Tibial artery (tissue), 4 donors: ENCODE results near the gene MAPK1.
A peak's percentile ranks its signal among the peaks of the same experiment; 100 is the strongest.
"Not testable (repeated sequence)": the region's sequence is repeated elsewhere in the genome, so short reads cannot be mapped to it uniquely, and the experiment has no call there.

Experiments
- DNase-seq, 2 donors: peaks; one replicate each; pipeline ENCODE4 v3.0.0-alpha.2; 2019
- H3K27ac ChIP-seq, 2 donors: fragments of 200-600 bp; sonication (generic) in 1 of 2; 1 replicate in 1 of 2; 2 replicates in 1 of 2; pipeline ENCODE4 v1.5.1; 2018 to 2019; ENCODE audit warnings: mild to moderate bottlenecking in 1 of 2
- H3K27me3 ChIP-seq, 2 donors: fragments of 200-600 bp; sonication (generic) in 1 of 2; one replicate each; pipeline versions ENCODE4 v1.5.1 to v1.6.0; 2016 to 2019
- H3K36me3 ChIP-seq, 3 donors: fragments of 200-600 bp; sonication (generic) in 2 of 3; one replicate each; pipeline ENCODE4 v1.5.1; 2016 to 2019; ENCODE audit warnings: mild to moderate bottlenecking in 2 of 3
- H3K4me1 ChIP-seq, 4 donors: fragments of 200-600 bp; sonication (generic) in 2 of 4; 1 replicate in 3 of 4; 2 replicates in 1 of 4; pipeline ENCODE4 v1.5.1; 2016 to 2019
- H3K4me3 ChIP-seq, 2 donors: fragments of 200-600 bp; sonication (generic) in 1 of 2; 1 replicate in 1 of 2; 2 replicates in 1 of 2; pipeline ENCODE4 v1.5.1; 2018 to 2019; ENCODE audit warnings: mild to moderate bottlenecking in 2 of 2
- H3K9me3 ChIP-seq, 3 donors: fragments of 200-600 bp; sonication (generic) in 1 of 3; one replicate each; pipeline ENCODE4 v1.5.1; 2016 to 2019
- intact Hi-C: fragments of 100-400 bp; cut with DNase I; formaldehyde crosslinking; loops from one replicate; pipeline ENCODE4 v1.15.0; 2023; ENCODE audit warnings: low total_unique reads
- TF ChIP-seq, protein P1 (sequence below), 2 experiments: fragments of 200-600 bp in 1 of 2; fragments of 450-650 bp in 1 of 2; IDR thresholded peaks; one replicate each; pipeline ENCODE4 v1.5.1; 2017 to 2019; ENCODE audit warnings: antibody characterized with exemption in 2 of 2, mild to moderate bottlenecking in 1 of 2, moderate library complexity in 1 of 2

Gene MAPK1

DNA sequence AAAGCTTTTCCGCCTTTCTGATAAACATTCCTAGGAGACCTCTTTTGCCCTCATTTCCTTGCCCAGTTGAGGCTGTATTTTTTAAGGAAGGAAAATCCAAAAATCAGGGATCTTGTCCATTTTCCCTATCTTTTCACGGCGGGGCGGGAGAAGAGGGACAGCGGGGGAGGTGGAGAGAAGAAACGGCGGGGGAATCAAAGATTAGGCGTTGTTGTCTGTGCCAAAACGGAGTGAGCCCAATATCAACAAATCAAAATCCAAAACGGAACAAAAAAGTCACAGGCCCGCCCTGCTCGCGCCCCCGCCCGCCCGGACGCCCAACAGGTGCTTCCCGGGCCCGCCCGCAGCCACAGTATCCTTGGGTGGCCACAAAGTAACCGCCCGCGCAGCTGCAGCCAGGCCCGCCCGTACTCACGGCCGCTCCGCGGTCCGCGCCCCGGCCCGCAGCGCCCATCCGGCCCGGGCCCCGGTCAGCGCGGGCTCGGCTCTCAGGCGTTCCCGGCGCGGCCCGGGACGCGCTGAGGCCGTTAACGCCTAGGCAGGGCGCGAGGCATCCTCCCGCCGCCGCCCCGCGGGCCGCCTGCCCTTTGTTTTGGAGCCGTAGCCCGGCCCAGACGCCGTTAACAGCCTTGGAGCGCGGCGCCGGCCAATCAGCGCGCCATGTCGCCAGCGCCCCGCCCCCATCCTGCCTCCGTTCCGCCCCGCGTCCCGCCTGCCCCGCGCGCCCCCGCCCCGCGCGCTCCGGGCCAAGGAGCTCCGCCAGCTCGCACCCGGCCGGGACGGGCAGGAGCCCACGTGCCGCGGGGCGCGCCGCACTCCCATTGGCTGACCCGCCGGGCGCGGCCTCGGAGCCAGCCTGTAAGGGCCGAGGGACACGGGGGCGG, 132.0 kb downstream of the MAPK1 start, which contains the start of gene YPEL1:
YPEL1 (minus strand) TSS at position 595 of the 884 bp plus-strand sequence. CDS start 25,050 bp downstream, outside the sequence.
- Histone ChIP-seq H3K27ac (peak within 1 kb of the TSS; percentile 72 to 78), H3K4me3 (peak within 1 kb of the TSS; percentile 64 to 78), H3K9me3 (no peaks in the 10 kb centered on the region), H3K27me3 (no peaks in the 10 kb centered on the region), H3K4me1 (peaks cover 0 to 16% (median 13%) of the 10 kb centered on the region in 4 donors), H3K36me3 (no peaks in the 10 kb centered on the region)
- intact Hi-C loops = loop anchor here (5.0 kb wide), 1 partner anchor 132 kb away; the partner anchor contains the start of gene MAPK1
- TF ChIP-seq, protein P1, sequence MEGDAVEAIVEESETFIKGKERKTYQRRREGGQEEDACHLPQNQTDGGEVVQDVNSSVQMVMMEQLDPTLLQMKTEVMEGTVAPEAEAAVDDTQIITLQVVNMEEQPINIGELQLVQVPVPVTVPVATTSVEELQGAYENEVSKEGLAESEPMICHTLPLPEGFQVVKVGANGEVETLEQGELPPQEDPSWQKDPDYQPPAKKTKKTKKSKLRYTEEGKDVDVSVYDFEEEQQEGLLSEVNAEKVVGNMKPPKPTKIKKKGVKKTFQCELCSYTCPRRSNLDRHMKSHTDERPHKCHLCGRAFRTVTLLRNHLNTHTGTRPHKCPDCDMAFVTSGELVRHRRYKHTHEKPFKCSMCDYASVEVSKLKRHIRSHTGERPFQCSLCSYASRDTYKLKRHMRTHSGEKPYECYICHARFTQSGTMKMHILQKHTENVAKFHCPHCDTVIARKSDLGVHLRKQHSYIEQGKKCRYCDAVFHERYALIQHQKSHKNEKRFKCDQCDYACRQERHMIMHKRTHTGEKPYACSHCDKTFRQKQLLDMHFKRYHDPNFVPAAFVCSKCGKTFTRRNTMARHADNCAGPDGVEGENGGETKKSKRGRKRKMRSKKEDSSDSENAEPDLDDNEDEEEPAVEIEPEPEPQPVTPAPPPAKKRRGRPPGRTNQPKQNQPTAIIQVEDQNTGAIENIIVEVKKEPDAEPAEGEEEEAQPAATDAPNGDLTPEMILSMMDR (IDR thresholded peaks at IDR 0.05) = no peak
- DNase-seq = peak; percentile 95 to 98

DNA sequence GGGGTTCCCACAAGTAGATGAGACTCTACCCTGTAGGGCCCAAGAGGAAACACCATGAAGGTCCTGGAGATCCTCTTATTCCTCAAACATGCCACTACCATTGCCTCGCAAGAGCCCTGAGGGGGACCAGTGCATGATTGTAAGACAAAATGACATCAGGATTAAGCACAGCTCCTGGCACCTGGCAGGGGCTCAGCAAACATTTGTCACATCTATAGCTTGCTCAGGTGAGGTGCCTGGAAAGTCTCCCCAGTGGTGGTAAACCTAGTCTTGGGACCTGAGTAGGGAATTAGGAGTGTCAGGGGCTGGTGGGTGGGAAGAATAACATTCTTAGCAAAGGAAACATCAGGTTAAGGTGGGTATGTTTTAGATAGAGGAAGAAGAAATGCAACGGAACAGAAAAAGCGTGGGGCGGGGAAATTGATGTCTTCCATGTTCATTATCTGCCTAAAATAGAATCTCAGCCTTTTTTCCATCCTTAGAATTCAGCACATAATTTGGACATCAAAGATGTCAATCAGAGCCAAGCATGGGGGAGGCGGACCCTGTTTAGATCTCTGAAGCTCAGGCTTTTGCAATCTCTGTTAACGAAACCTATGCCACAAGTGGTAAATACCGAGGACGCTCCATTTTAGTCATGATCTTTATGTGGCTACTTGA, 132.8 kb downstream of the MAPK1 start:
- Histone ChIP-seq H3K36me3 (no peaks in the 10 kb centered on the region), H3K27me3 (no peaks in the 10 kb centered on the region), H3K27ac (peak overlapping the region; percentile 72 to 78), H3K9me3 (no peaks in the 10 kb centered on the region), H3K4me1 (peaks cover 0 to 16% (median 13%) of the 10 kb centered on the region in 4 donors), H3K4me3 (peak overlapping the region; percentile 64 to 78)
- DNase-seq = no peak
- intact Hi-C loops = loop anchor here (5.0 kb wide), 1 partner anchor 133 kb away; the partner anchor contains the start of gene MAPK1
- TF ChIP-seq, protein P1 (IDR thresholded peaks at IDR 0.05) = no peak

DNA sequence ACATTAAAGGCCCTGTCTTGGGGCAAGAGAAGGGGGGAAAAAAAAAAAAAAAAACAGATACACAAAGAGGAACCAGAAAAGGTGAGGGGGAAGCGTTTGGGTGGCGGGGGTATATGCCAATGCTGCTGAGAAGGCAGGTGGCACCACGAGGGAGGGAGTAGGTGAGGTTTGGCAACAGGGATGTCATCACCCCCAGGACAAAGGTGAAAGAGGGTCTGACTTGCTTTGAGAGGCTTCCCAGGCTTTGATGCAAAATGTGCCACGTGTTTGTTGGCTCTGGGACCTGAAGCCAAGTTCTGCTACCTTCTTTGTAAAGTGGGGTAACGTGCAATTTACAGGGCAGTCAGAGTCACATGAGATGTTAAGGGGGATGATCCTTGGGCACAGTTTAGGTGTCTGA, 135.9 kb downstream of the MAPK1 start:
- peaks cover 0 to 15% (median 12%) of the 10 kb centered on the region in 4 donors for H3K4me1 ChIP-seq
- no peak overlapping the region for H3K27ac ChIP-seq
- no peaks in the 10 kb centered on the region for H3K27me3 ChIP-seq
- DNase-seq = no peak
- intact Hi-C loops = no loop called here
- no peak overlapping the region for H3K4me3 ChIP-seq
- no peaks in the 10 kb centered on the region for H3K36me3 ChIP-seq
- TF ChIP-seq, protein P1 (IDR thresholded peaks at IDR 0.05) = no peak
- H3K9me3 ChIP-seq = no peaks in the 10 kb centered on the region

DNA sequence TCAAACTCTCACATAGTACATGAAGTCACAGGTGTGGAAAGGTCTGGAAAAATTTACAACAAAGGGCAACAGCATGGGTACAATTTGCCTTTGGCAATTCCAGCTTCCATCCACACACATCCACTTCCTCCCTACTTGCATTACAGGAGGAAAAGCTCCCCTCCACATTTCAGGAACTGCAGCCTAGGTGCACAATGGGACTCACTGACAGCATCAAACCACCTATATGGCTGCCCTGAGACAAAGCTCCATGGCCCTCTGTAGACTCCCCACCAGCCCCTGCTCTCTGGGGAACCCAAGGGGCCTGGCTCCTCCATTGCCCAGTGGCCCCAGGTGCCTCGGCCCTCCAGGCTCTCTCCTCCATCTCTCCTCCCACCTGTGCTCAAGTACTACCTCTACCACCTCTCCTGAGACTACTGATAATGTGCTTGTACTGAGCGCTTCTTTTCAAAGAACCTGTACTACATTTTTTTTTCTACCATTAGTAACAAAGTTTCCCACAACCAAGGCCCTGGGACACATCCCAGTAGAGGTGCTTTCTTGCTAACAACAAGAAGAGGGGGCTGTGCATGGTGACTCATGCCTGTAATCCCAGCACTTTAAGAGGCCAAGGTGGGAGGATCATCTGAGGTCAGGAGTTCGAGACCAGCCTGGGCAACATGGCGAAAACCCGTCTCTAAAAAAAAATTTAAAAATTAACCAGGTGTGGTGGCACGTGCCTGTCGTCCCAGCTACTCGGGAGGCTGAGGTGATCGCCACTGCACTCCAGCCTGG, 136.7 kb downstream of the MAPK1 start:
- intact Hi-C loops = no loop called here
- H3K27ac ChIP-seq = no peak overlapping the region
- H3K4me3 ChIP-seq = no peak overlapping the region
- H3K9me3 ChIP-seq = no peaks in the 10 kb centered on the region
- peaks cover 0 to 10% (median 8%) of the 10 kb centered on the region in 4 donors for H3K4me1 ChIP-seq
- H3K27me3 ChIP-seq = no peaks in the 10 kb centered on the region
- TF ChIP-seq, protein P1 (IDR thresholded peaks at IDR 0.05) = no peak
- DNase-seq = no peak
- no peaks in the 10 kb centered on the region for H3K36me3 ChIP-seq

DNA sequence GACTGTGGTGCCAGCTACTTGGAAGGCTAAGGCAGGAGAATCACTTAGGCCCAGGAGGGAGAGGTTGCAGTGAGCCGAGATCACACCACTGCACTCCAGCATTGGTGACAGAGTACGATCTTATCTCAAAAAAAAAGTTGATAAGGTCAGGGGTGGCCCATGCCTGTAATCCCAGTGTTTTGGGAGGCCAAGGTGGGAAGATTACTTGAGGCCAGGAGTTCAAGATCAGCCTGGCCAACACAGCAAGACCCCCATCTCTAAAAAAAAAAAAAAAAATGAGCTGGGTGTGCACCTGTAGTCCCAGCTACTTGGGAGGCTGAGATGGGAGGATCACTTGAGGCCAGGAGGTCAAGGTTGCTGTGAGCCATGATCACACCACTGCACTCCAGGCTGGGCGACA, 138.3 kb downstream of the MAPK1 start:
- H3K27me3 ChIP-seq, H3K36me3 ChIP-seq, DNase-seq, H3K9me3 ChIP-seq, H3K27ac ChIP-seq, intact Hi-C loops, H3K4me1 ChIP-seq, H3K4me3 ChIP-seq: not testable (repeated sequence)
